SK-N-SH (cell line): ENCODE data around the gene MTPN. TPM values are rescaled to one million over a fixed set of nuclear protein-coding genes. Genes with fewer than 3 reads are reported as not detected.

Experiments
- CTCF ChIA-PET: fragments of 300-600, 350-600 bp; formaldehyde crosslinking; extraction: SDS; loops from one replicate; lab custom pipeline; 2021; lab: Yijun Ruan, JAX
- POLR2A ChIA-PET: fragments of 350-600 bp; sonication (Branson Sonifier 250); formaldehyde crosslinking; extraction: SDS; loops from one replicate; lab custom pipeline; 2020; ENCODE audit warnings: antibody characterized with exemption, inconsistent platforms; lab: Yijun Ruan, JAX
- DNase-seq: peaks from one replicate; pipeline ENCODE4 v3.0.0; 2012
- H2AFZ ChIP-seq: fragments of 200-600 bp; sonication (generic); 2 replicates; pipeline ENCODE4 v1.8.1; 2016; ENCODE audit warnings: antibody characterized with exemption, mild to moderate bottlenecking, low read depth
- H3F3A ChIP-seq: fragments of 200-600 bp; sonication (generic); replicated peaks from 2 replicates; pipeline ENCODE3; 2016; ENCODE audit warnings: antibody characterized with exemption, mild to moderate bottlenecking; ENCODE audit not compliant: insufficient read depth
- H3K27ac ChIP-seq, 2 experiments: fragments of 200-500 bp in 1 of 2; fragments of 200-600 bp in 1 of 2; sonication (Bioruptor generic) in 1 of 2; sonication (generic), shearing (Covaris generic) in 1 of 2; 2 replicates each; pipeline versions ENCODE4 v1.5.1 to v1.6.1; 2014 to 2016; ENCODE audit warnings: low read depth in 2 of 2, inconsistent platforms in 1 of 2, low read length in 1 of 2, mild to moderate bottlenecking in 1 of 2, mixed read lengths in 1 of 2
- H3K27me3 ChIP-seq: fragments of 200-600 bp; sonication (generic), shearing (Covaris generic); 2 replicates; pipeline ENCODE4 v1.6.1; 2016; ENCODE audit warnings: mixed run types; ENCODE audit not compliant: insufficient read depth
- H3K36me3 ChIP-seq, 2 experiments: fragments of 200-500 bp in 1 of 2; fragments of 200-600 bp in 1 of 2; sonication (Bioruptor generic) in 1 of 2; sonication (generic) in 1 of 2; replicated peaks in 1 of 2; 2 replicates each; pipeline versions ENCODE3 to v1.5.1; 2014 to 2016; ENCODE audit warnings: low read length in 1 of 2, mild to moderate bottlenecking in 1 of 2; ENCODE audit not compliant: insufficient read depth in 2 of 2, control insufficient read depth in 1 of 2
- H3K4me1 ChIP-seq, 2 experiments: fragments of 200-500 bp in 1 of 2; fragments of 200-600 bp in 1 of 2; sonication (Bioruptor generic) in 1 of 2; sonication (generic), shearing (Covaris generic) in 1 of 2; 2 replicates each; pipeline versions ENCODE4 v1.5.1 to v1.6.1; 2014 to 2016; ENCODE audit warnings: low read depth in 1 of 2, low read length in 1 of 2, mixed run types in 1 of 2; ENCODE audit not compliant: insufficient read depth in 2 of 2, control insufficient read depth in 1 of 2
- H3K4me2 ChIP-seq: fragments of 200-600 bp; sonication (generic), shearing (Covaris generic); 2 replicates; pipeline ENCODE4 v1.6.1; 2017; ENCODE audit warnings: mixed run types
- H3K4me3 ChIP-seq, 2 experiments: fragments of 200-500 bp in 1 of 2; fragments of 200-600 bp in 1 of 2; sonication (Bioruptor generic) in 1 of 2; sonication (generic), shearing (Covaris generic) in 1 of 2; 2 replicates each; pipeline versions ENCODE4 v1.5.1 to v1.8.1; 2014 to 2016; ENCODE audit warnings: low read depth in 2 of 2, inconsistent platforms in 1 of 2, low read length in 1 of 2, mild to moderate bottlenecking in 1 of 2, mixed read lengths in 1 of 2, moderate library complexity in 1 of 2
- H3K79me2 ChIP-seq: fragments of 200-600 bp; sonication (generic); 2 replicates; pipeline ENCODE4 v1.8.1; 2017; ENCODE audit warnings: mild to moderate bottlenecking; ENCODE audit not compliant: insufficient read depth
- H3K9ac ChIP-seq: fragments of 200-600 bp; sonication (generic); 2 replicates; pipeline ENCODE4 v1.6.1; 2017; ENCODE audit warnings: mixed run types
- H3K9me2 ChIP-seq: fragments of 200-600 bp; sonication (generic); 2 replicates; pipeline ENCODE4 v1.6.1; 2017; ENCODE audit warnings: mixed run types
- H3K9me3 ChIP-seq: fragments of 200-600 bp; sonication (generic); 2 replicates; pipeline ENCODE4 v1.6.1; 2017; ENCODE audit warnings: mixed run types, mild to moderate bottlenecking, moderate library complexity
- H4K20me1 ChIP-seq: fragments of 200-600 bp; sonication (generic); 2 replicates; pipeline ENCODE4 v1.6.1; 2017; ENCODE audit warnings: mild to moderate bottlenecking, mixed run types; ENCODE audit not compliant: insufficient read depth
- EZH2phosphoT487 ChIP-seq: fragments of 200-600 bp; sonication (generic); IDR thresholded peaks from 2 replicates; pipeline ENCODE4 v1.6.1; 2017; ENCODE audit warnings: low read depth, mixed run types, mild to moderate bottlenecking, antibody characterized with exemption, moderate library complexity, borderline replicate concordance
- FOXJ3 ChIP-seq: sonication (generic); formaldehyde crosslinking; IDR thresholded peaks from 2 replicates; pipeline ENCODE4 v1.5.1; 2020; ENCODE audit warnings: mild to moderate bottlenecking, missing genetic modification reagents
- POLR2AphosphoS5 ChIP-seq: IDR thresholded peaks from 2 replicates; pipeline ENCODE4 v1.6.1; 2012; ENCODE audit warnings: low read depth, low read length
- RCOR1 ChIP-seq: fragments of 150-350 bp; IDR thresholded peaks from 2 replicates; pipeline ENCODE4 v1.6.1; 2017; ENCODE audit warnings: antibody characterized with exemption, low read length
- REST ChIP-seq: IDR thresholded peaks from 2 replicates; pipeline ENCODE4 v1.6.1; 2012; ENCODE audit warnings: mild to moderate bottlenecking, low read depth, low read length, moderate library complexity
- TAF1 ChIP-seq: IDR thresholded peaks from 2 replicates; pipeline ENCODE4 v1.6.1; 2012; ENCODE audit warnings: low read depth, mild to moderate bottlenecking, low read length, moderate library complexity, borderline replicate concordance
- USF2 ChIP-seq: fragments of 150-350 bp; IDR thresholded peaks from 2 replicates; pipeline ENCODE4 v1.6.1; 2017; ENCODE audit warnings: antibody characterized with exemption, low read length, low read depth, borderline replicate concordance
- YY1 ChIP-seq: IDR thresholded peaks from 2 replicates; pipeline ENCODE4 v1.4.0; 2012; ENCODE audit warnings: low read depth, mild to moderate bottlenecking
- WGBS: methylation state at CpG from one replicate; pipeline ENCODE4 v1.1.6; 2017; ENCODE audit warnings: low lambda C conversion rate; 5-methylcytosine and 5-hydroxymethylcytosine counted together
- polyA plus RNA-seq, 3 experiments: library from polyadenylated mRNA; depleted of rRNA; stranded (reverse); fragments of >200 nt; gene quantifications; 2 replicates each; pipeline ENCODE4 v1.2.3, GENCODE V29; 2012
- TF ChIP-seq, protein P1 (sequence below): fragments of 150-350 bp; IDR thresholded peaks from 2 replicates; pipeline ENCODE4 v1.6.1; 2016; ENCODE audit warnings: mild to moderate bottlenecking, low read depth, low read length
- TF ChIP-seq, protein P2 (sequence below): IDR thresholded peaks from 2 replicates; pipeline ENCODE4 v1.4.0; 2012; ENCODE audit warnings: low read depth, borderline replicate concordance

The MTPN gene
- polyA plus RNA-seq, 1 of the 3 experiments (the other 2 are of a cell fraction), result 135 TPM

GRCh38 chr7:135957627-135958026 is 19.5 kb downstream of the MTPN start:
- peaks cover 43 to 52% of the 10 kb centered on the region in 2 experiments for H3K36me3 ChIP-seq
- no peak for TF ChIP-seq FOXJ3 (CRISPR knock-in tag)
- TF ChIP-seq YY1, result no peak
- TF ChIP-seq, protein P1, sequence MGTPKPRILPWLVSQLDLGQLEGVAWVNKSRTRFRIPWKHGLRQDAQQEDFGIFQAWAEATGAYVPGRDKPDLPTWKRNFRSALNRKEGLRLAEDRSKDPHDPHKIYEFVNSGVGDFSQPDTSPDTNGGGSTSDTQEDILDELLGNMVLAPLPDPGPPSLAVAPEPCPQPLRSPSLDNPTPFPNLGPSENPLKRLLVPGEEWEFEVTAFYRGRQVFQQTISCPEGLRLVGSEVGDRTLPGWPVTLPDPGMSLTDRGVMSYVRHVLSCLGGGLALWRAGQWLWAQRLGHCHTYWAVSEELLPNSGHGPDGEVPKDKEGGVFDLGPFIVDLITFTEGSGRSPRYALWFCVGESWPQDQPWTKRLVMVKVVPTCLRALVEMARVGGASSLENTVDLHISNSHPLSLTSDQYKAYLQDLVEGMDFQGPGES, result no peak
- TF ChIP-seq POLR2AphosphoS5, result no peak
- TF ChIP-seq USF2, result no peak
- no peak for TF ChIP-seq RCOR1
- TF ChIP-seq EZH2phosphoT487, result no peak
- no peak for TF ChIP-seq REST
- TF ChIP-seq, protein P2, sequence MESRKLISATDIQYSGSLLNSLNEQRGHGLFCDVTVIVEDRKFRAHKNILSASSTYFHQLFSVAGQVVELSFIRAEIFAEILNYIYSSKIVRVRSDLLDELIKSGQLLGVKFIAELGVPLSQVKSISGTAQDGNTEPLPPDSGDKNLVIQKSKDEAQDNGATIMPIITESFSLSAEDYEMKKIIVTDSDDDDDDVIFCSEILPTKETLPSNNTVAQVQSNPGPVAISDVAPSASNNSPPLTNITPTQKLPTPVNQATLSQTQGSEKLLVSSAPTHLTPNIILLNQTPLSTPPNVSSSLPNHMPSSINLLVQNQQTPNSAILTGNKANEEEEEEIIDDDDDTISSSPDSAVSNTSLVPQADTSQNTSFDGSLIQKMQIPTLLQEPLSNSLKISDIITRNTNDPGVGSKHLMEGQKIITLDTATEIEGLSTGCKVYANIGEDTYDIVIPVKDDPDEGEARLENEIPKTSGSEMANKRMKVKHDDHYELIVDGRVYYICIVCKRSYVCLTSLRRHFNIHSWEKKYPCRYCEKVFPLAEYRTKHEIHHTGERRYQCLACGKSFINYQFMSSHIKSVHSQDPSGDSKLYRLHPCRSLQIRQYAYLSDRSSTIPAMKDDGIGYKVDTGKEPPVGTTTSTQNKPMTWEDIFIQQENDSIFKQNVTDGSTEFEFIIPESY, result no peak
- TF ChIP-seq TAF1, result no peak
- H4K20me1 ChIP-seq, result peaks cover 78% of the 10 kb centered on the region
- ChIA-PET POLR2A (no interaction called here), CTCF (no interaction called here)
- H3K27me3 ChIP-seq, result no peaks in the 10 kb centered on the region
- no peak overlapping the region for H2AFZ ChIP-seq
- H3K27ac ChIP-seq, result no peak overlapping the region
- H3K9ac ChIP-seq, result no peak overlapping the region
- no peaks in the 10 kb centered on the region for H3K9me2 ChIP-seq
- H3F3A ChIP-seq, result peaks cover 7% of the 10 kb centered on the region
- H3K4me2 ChIP-seq, result no peak overlapping the region
- no peak for DNase-seq
- 93% methylated on average over 2 of the region's 2 CpGs for WGBS
- no peak overlapping the region for H3K4me3 ChIP-seq
- no peaks in the 10 kb centered on the region for H3K9me3 ChIP-seq
- H3K79me2 ChIP-seq, result peaks cover 100% of the 10 kb centered on the region
- peaks cover 15 to 36% of the 10 kb centered on the region in 2 experiments; a peak in 3 of 4 replicates for H3K4me1 ChIP-seq
